GM18868 (cell line): ENCODE results near the gene PISD.
A peak's percentile ranks its signal among the peaks of the same experiment; 100 is the strongest.

ENCODE experiments used
- ATAC-seq: cut with Tn5 transposase; IDR thresholded peaks from one replicate; pipeline ENCODE4 v1.9.1; 2021; ENCODE audit warnings: mild to moderate bottlenecking, moderate library complexity; ENCODE audit not compliant: unreplicated experiment

Gene PISD

DNA sequence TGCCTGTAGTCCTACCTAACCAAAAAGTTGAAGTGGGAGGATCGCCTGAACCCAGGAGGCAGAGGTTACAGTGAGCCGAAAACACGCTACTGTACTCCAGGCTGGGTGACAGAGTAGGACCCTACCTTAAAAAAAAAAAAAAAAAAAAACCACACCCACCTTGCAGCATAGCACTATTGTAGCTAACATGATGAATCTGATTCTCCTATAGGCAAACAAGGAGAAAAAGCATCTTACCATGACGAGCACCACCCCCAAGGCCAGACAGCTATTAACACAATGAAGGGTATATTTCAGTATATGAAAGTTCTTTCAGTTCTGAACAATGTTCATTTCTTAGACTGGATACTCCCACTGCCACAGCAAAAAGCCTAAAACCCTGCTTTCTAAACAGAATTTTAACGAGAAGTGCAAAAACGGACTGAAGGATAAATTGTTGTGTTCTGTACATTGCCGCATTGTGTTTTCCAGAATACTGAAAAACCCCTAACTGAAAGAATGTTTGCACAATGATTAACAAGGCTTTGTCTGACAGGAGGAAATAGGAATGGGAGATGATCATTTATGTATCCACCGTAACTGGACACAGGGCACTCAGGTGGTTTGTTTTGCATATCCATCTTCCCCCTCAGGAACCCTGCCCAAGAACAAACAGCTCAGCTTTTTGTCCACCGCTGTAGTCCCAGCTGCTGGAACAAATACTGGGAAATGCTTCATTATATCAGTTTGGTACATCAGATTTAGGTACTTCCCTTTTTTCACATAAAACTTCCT, 8.9 kb downstream of the PISD start:
- no peak for ATAC-seq

DNA sequence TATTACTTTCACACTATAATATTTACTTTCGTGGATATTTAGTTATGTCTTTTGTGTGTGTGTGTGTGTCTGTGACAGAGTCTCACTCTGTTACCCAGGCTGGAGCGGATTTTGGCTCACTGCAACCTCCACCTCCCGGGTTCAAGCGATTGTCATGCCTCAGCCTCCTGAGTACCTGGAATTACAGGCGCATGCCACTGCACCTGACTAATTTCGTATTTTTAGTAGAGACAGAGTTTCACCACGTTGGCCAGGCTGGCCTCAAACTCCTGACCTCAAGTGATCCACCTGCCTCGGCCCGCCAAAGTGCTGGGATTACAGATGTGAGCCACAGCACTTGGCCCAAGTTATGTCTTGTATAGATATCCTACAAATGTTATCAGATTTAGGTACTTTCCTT, 9.9 kb downstream of the PISD start:
- no peak for ATAC-seq

DNA sequence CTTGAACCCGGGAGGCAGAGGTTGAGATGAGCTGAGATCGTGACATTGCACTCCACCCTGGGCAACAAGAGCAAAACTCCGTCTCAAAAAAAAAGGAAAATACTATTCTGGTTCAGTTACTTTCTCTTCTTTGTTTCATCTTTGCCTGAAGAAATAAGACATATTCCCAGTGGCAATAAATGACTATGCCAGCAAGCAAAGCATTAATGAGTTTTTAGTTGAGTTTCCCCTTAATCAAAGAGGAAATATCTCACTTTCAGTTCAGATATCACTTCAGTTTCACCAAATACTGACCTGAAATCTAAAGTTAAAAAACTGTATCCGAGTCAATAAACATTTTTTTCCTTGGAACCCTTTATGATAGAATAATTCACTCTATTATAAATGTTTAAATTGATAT, 10.4 kb downstream of the PISD start:
- no peak for ATAC-seq

DNA sequence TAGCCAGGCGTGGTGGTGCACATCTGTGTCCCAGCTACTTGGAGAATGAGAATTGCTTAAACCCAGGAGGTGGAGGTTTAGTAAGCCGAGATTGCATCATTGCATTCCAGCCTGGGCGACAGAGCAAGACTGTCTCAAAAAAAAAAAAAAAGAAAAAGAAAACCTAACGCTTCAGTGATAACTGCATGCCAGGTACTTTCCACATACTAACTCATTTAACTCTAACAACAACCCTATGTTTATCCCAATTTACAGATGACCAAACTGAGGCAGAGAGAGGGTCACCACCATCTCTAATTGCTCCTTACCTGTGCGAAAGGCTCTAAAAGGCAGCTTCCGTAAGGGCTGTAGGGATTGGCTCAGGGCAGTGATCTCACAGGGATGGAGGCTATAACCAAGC, 11.6 kb downstream of the PISD start:
- ATAC-seq = no peak

DNA sequence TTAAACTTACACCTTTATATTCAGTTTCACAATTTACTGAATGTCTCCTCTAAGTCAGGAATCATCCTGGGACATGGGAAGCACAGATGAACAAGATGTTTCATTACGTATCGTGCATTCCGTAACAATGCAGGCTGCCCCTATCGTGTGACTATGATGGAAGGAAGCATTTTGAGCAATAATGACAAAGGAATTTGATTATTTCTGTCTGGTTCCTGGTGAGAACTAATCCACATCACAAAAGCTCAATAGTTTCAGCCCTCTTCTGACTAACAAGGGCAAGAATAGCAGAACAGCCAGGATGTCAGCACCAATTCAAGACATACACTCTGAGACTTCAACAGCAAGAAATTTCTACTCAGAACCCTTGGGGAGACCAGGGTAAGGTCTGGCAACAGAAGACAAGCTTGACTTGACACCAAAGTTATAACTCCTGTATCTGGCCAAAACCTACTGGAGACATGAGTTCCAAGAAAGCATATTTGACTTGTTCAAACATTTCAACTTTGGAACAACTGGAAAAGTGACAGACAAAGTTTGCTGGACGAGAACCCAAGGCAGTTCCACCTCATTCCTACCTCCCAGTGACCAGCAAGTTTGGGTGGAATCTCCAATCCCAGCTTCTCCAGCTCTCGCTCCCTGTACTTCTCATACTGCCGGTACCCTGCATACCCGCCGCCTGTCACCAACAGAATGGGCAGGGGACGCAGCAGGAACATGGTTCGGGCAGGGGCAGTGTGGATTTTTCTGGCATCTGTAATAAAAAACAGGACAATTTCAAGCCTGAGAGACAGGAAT, 14.3 kb downstream of the PISD start:
- no peak for ATAC-seq

DNA sequence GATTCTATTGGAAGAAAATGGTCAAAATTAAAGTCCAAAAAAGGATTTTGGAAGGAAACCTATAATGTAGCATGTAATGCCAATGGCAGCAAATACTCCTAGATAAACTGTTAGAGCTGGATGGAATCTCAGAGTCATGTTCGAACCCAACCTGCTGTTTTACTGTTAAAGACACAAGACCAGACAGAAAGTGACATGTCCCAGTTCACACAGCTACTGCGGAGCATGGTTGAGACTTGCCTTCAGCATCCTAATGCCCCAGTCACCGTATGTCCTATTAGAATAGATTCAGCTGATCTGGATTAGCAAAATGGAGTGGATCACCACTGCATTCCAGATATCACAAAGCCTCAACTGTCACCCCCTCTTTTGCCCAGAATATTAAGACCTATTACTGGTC, 14.9 kb downstream of the PISD start:
- no peak for ATAC-seq

DNA sequence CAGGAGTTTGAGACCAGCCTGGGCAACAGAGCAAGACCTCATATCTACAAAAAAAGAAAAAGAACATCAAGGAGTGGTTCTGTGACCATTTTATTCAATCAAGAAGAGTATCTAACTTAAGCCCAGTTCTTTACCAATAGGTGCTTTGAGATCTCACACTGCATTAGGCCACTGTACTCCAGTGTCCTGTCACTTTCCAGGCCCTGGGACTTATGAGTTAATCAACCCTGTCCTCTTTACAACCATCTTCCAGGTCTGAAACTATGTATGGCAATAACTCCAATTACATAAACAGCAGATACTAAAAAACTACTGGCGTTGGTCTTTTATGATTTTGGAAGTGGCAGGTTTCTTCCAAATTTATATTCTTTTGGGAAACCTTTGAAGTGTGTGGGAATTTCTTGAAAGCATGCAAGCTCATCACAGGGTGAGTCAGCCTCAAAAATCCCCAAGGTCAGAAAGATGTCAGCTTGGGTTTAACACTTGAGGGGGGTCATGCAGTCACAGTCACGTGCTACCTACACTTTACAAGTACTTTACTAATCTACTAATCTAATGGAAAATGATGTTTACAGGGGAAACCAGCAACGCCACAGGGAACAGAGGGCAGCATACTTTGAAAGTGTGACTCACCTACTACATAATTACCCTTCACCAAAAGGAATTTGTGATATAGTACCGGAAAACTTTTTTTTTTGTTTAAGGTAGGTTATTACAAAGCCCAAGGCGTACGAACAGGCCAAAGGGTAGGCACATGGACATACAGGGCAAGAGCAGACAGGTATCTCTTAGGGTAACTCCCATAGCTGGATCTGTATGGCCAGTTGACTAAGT, 15.6 kb downstream of the PISD start:
- no peak for ATAC-seq

DNA sequence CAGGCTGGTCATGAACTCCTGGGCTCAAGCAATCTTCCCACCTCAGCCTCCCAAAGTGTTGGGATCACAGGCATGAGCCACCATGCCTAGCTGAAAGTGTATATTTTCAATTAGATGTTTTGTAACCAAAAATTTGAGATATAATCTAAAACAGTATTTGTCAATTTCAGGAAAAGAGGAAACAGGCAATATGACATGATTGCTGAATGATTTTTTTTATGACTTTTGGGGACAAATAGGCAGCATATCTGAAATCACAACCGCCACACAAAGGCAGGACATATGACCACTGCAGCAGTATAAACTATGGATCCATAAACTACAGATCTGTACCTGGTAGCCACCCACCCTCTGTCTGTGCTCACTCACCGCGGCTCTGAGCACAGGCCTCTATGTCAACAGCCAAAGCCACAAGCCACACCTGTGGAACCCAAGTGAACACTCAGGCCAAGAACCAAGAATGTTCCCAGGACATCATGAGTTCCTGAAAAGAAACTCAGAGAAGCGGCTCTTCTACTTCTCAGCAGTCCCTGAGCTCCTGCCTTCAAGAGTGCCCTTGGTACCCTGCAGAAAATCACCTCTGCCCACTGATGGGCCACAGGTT, 22.5 kb downstream of the PISD start:
- no peak for ATAC-seq

DNA sequence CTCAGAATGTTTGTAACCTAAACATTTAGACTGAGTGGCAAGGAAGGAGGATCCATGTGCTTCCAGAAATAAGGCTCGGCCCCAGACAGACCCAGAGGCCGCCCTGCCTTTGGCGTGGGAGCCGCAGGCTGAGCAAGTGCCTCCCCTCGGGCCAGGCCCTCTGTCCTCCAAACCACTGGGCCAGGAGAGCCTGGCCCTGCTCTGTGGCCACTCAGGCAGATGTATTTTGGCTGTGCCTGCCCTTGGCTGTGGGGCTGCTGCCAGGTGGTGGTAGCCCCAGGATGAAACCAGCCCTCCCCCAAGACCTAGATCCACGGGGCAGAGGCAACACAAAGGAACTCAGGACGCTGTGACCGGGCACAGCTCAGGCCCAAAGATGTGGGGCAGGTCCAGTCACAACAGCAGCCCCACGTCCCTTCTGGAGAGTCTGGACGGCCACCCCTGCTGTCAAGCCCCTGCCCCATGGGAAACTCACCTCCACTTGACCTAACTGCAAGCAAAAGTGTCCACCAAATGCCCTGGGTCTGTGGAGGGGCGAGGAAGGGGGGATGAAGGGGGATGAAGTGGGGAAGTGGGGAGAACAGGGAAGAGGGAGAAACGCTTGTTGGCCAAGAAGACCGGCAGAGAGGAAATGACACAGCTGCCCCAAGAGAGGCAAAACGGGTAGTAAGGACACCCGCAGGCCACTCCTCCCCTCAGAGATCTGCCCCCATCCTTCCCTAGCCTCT, 24.0 kb downstream of the PISD start:
- ATAC-seq = peak; percentile 35

DNA sequence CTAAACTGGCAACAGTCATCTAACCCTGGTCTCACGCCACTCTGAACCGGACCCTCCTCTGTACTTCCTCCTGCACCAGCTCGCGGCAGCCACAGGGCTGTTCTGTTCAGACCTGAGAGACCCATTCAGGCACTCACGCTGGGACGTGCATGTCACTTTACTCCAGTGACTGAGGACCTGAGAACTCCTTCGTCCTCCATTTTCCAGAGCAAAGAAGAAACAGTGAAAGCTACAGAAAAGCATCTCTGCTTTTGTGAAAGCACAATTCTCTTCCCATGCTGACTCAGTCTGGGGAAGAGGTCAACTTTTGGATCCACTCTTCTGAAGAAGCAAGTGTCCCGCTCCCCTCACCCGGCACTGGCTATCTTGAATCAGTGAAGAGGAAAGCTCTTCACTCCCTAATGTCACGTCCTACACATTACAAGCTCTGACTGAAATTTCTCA, 24.5 kb downstream of the PISD start:
- peak; percentile 61 for ATAC-seq

DNA sequence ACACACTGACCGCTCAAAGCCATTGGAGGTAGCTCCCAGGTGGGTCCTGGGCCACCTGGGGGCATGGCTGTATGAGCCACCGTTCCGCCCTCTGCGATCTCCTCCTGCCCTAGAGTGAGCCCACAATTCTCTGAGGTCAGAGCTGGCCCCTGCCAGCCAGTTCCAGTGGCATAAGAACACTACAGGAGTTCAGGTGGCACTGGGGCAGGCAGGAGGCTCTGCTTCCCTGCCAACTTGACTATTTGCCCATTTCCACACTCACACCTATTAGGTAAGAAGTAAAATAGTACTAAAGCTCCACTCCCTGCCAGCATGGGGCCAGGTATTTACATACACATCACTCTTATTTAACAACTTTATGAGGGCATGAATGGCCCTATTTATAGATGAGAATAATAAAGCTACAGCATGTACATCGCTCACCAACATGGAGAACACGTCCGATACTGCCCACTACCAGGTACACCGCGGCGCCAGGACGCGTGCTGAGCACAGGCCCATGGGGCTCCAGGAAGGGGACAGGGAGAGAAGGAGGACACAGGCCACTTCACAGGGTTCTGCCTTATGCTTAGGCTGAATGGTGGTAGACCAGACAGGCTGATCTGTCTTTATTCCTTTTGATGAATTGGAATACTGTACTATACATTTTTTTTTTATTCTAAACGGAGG, 26.2 kb downstream of the PISD start:
- ATAC-seq = no peak

DNA sequence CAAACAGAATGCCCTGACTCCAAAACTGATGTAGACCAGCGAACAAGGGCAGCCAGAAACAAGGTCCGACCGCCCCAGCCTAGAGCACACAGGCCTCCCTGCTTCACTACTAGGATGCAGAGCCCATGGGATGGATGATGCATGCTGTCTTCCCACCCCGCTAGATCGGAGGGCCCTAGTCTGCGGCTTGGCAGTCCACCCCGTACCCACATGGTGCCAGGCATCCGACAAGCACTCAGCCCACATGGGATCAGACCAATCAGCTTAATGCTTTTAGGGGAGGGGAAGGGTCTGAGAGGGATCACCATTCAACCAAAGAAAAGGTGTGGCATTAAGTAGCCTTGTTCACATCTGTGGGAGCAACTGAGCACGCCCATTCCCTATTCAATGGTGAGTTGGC, 30.6 kb downstream of the PISD start:
- ATAC-seq = no peak

DNA sequence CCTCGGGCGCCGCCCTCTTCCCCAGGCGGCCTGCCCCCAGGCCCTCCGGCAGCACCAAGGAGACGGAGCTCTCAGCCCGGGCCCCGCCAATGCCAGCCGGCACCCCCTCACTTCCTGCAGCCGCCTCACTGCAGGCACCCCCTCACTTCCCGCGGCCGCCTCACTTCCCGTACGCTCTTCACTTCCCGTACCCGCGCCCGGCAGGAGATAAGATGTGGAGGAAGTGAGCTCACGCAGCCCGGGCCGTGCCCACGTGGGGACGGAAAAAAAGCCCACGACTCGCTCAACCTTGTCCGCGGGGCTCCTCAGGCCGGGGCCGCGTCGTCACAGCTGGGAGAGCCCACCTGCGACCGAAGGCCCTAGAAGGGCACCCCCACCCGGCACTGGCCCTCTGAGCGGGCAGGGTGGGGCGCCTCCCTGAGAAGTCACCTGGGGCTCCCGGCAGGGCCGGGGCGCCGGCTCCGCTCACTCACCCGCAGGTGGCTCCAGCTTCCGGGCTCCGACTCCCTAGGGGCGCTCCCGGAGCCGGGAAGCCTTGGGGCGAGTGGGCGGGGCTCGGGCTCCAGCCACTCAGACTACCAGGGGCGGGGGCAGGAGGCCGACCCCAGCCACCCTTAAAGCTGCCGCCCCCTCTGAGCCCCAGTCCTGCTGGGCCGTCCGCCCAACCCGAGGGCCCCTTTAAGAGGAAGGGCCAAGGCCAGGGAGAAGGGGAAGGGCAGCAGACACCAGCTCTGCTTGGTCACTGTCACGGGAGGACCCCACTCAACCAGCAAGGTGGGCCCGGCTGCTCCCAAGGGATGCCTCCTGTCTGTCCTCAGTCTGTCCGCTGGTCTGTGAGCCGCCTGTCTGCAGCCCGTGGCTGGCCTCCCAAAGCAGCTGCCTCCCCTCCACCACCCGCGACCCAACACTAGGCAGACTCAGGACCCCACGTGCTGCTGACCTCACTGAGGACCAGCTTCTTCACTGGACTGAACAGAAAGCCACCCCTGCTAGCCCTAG, 31.4 kb downstream of the PISD start:
- ATAC-seq = peak; percentile 53

DNA sequence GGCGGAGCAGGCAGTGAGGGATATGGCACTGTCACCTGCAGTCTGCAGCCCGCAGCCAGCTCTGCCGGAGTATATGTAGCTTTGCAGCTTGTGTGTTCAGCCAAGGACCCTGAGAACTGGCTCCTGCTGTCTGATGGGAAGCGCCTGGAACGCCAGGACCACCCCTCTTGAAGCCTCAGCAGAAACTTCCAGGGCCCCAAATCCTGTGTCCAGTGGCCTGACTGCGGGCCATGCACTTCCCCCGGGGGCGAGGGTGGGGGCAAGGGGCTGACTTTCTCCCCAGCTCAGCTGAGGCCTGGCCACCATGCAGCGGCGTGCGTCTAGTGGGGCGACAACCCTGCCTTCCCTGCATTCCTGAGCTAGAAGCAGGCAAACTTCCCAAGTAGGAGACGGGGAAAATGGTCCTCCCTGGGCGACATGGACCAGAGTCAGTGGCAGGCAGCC, 32.3 kb downstream of the PISD start:
- no peak for ATAC-seq

DNA sequence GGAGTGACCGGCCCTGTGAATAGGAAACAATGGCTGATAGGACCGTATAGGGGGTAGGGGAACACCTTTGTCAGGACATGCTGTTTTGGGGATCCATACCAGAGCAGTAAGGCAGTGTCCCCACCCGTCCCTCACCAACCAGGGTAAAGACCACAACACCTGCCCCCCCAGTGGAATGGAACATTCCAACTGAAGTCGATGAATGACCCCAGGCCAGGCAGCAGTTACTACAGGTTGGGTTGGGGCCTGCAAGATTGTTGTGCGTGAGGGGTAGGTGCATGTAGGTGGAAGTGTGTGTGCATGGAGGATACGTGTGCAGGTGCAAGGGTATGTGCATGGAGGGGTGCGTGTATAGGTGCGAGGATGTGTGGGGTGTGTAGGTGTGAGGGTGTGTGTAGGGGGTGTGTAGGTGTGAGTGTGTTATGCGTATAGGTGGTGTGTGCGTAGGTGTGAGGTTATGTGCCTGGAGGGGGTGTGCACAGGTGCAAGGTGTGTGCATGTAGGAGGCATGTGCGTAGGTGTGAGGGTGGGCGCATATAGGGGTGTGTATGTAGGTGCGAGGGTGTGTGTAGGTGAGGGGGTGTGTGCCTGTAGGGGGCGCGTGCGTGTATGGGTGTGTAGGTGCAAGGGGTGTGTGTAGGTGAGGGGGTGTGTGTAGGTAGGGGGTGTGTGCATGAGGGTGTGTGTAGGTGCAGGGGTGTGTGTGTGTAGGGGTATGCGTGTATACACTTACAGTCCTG, 32.9 kb downstream of the PISD start:
- ATAC-seq = no peak

DNA sequence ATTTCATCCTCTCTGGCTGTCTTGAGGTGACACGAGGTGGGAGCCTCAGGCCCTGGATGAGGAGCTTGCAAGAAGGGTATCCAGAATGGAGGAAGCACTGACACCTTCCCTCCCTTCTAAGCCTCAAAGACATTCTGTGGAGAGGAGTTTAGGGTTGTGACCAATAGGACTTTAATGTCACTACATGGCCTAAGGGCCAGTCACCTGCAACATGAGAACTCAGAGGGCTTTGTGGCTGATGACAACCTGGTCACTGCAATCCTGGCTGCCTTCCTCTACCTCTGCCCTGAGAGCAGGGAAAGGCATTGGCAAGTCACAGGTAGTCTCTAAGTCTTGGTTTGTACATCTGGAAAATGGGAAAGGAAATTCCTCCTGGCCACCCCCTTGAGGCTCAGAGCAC, 33.7 kb downstream of the PISD start:
- ATAC-seq = no peak

DNA sequence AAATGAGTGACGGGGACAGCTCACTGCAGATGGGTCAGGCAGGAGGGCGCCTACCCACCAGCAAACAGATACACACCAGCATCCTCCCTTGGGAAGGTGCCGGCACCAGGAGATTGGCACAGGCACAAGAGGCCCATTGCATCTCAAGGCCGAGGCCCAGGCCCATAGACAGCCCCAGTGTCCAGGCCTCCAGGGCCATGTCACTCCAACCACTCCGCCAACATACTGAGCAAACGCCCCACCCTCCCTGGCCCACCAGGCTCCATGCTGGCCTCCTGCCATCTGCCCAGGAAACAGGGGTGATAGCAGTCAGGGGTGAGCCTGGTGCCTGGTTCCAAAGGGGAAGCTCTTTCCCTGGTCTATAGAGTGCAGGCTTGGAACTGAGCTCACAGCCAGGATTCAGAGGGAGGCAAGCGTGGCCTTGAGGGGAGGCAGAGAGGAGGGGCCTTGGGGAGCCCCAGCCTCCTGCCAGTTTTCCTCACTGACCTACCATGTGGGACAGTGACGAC, 34.7 kb downstream of the PISD start:
- no peak for ATAC-seq
